ENCODE measurements around the gene OTULIN. TPM values are rescaled to one million over a fixed set of nuclear protein-coding genes. Genes with fewer than 3 reads are reported as not detected.

OTULIN gene
- total and polyA plus RNA-seq, 2 of the 4 experiments (the other 2 are of a cell fraction): 6.9 to 19.5 TPM

- no peak overlapping the region for H2AFZ ChIP-seq (replicated peaks; ENCODE audit: low read length, poor library complexity)
- dilution Hi-C loops (cut with HindIII; ENCODE audit: low sequenced_read_pairs, unreplicated experiment): no loop called here
- CTCF ChIA-PET: no interaction called here
Measured at GRCh38 chr5:14739538-14739937, 75.0 kb downstream of the OTULIN start.

More at GRCh38 chr5:14739538-14739937, 75.0 kb downstream of the OTULIN start:
- Histone ChIP-seq H3K14ac (replicated peaks; ENCODE audit: low read depth, low read length) (no peak overlapping the region), H4K8ac (ENCODE audit: low read depth in 2 of 2, low read length in 2 of 2) (no peak overlapping the region), H3K56ac (ENCODE audit: extremely low read depth, insufficient read depth, low read length) (no peak overlapping the region), H3K36me3 (ENCODE audit: control insufficient read depth, insufficient read depth, low read length) (no peaks in the 10 kb centered on the region; the same call in 1 of the 2 replicates), H3K4me1 (ENCODE audit: control insufficient read depth, insufficient read depth, low read length) (peaks cover 5% of the 10 kb centered on the region), H3K9me1 (ENCODE audit: insufficient read depth, low read length) (peaks cover 13% of the 10 kb centered on the region), H3K23ac (ENCODE audit: low read depth, low read length) (no peak overlapping the region), H2BK15ac (ENCODE audit: low read depth, low read length) (no peak overlapping the region; the same call in 2 of the 3 replicates), H2BK20ac (ENCODE audit: low read depth, low read length) (no peak overlapping the region), H3K79me1 (ENCODE audit: low read depth in 1 of 2, low read length in 2 of 2) (no peaks in the 10 kb centered on the region), H2BK120ac (ENCODE audit: low read depth, low read length) (no peak overlapping the region), H4K5ac (ENCODE audit: low read depth, low read length) (no peak overlapping the region), H3K4ac (ENCODE audit: low read depth, low read length) (no peak overlapping the region), H4K20me1 (ENCODE audit: insufficient read depth, low read length) (peaks cover 4% of the 10 kb centered on the region; the same call in 1 of the 2 replicates), H2AK9ac (replicated peaks; ENCODE audit: low read depth, low read length, poor library complexity) (no peak overlapping the region), H3K4me3 (ENCODE audit: insufficient read depth, low read depth, low read length) (no peak overlapping the region), H3K27me3 (ENCODE audit: control insufficient read depth, insufficient read depth, low read length) (no peaks in the 10 kb centered on the region), H4K91ac (ENCODE audit: insufficient read depth, low read depth, low read length) (no peak overlapping the region), H3K18ac (ENCODE audit: low read depth, low read length) (peak overlapping the region; percentile 57; the same call in 1 of the 2 replicates), H2BK5ac (ENCODE audit: low read depth, low read length, poor library complexity, severe bottlenecking) (no peak overlapping the region), H3K9ac (ENCODE audit: low read depth, low read length) (no peak overlapping the region), H3K9me3 (ENCODE audit: control insufficient read depth, insufficient read depth, low read length) (no peaks in the 10 kb centered on the region), H3K4me2 (ENCODE audit: low read depth, low read length) (peak overlapping the region; percentile 27; the same call in 1 of the 2 replicates), H3K27ac (ENCODE audit: insufficient read depth, low read length) (no peak overlapping the region), H2AK5ac (ENCODE audit: low read depth, low read length) (no peak overlapping the region)
- DNase-seq (peak; percentile 61), ATAC-seq (ENCODE audit: low read depth) (peak; percentile 70)
- POLR2A ChIA-PET (ENCODE audit: unreplicated experiment): no interaction called here
- in situ Hi-C loops (cut with MboI; ENCODE audit: low sequenced_read_pairs) (no loop called here), intact Hi-C loops (cut with micrococcal nuclease) (no loop called here)
- BruUV-seq (replicated peaks): no TSS peak
- 100% methylated on average over 1 of the region's 3 CpGs; no CpG with 5 or more reads in 1 of the 2 experiments for WGBS, 2 experiments (ENCODE audit: extremely low coverage in 2 of 2, insufficient read length in 1 of 2)
- TF ChIP-seq NFE2L2 (IDR thresholded peaks at IDR 0.05; ENCODE audit: low read depth, low read length): no peak

All from IMR-90 (cell line).